ENCODE measurements around the gene SYNPR. TPM values are rescaled to one million over a fixed set of nuclear protein-coding genes. Genes with fewer than 3 reads are reported as not detected.

SYNPR gene
- total RNA-seq, 1 experiment from 2014 or later: 0.17 TPM

DNA sequence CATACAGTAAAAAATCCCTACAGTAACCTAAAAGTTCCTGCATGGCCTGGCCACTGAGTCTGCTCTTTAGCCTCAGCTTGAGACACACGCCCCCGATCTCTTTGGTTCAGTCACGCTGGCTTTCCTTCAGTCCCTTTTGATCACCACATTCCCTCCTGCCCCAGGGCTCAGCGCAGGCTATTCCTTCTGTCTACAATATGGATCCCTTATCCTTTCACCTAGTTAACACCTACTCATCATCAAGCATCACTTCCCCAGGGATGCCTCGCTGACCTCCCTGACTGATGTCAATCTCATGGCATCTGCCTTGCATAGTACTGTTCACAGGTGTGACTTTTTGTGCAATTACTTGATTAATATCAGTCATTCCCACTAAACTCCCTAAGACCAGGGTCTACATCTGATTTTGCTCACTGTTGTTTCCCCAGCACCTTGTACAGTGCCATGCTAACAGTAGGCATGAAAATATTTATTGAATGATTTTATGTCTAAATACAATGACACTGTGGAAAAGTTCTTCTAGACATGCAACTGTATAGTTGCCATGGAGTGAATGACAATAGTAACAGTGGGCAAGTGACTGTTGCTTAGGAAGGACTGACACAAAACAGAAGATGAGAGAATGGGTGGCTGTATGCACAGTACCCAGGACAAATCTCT, 374.1 kb downstream of the SYNPR start, which contains the start of gene SNTN:
Gene SNTN (plus strand): TSS at position 610 of the 660 bp plus-strand sequence. CDS start 13 bp downstream, at position 623.
- Histone ChIP-seq H3T11ph (ENCODE audit: low read length) (no peak within 1 kb of the TSS), H2BK5ac (ENCODE audit: insufficient read length, low read length) (no peak within 1 kb of the TSS), H4K91ac (ENCODE audit: insufficient read length, low read depth, low read length) (no peak within 1 kb of the TSS), H2BK20ac (ENCODE audit: low read depth, low read length, poor library complexity, severe bottlenecking) (no peak within 1 kb of the TSS), H4K8ac (replicated peaks; ENCODE audit: insufficient read length, low read depth, low read length) (no peak within 1 kb of the TSS), H3K79me1 (ENCODE audit: insufficient read depth, low read depth, low read length, poor library complexity, severe bottlenecking) (no peaks in the 10 kb centered on the region), H2AK5ac (ENCODE audit: insufficient read length, low read length) (no peak within 1 kb of the TSS), H3K27me3 (ENCODE audit: insufficient read depth, low read length) (no peaks in the 10 kb centered on the region), H2AFZ (ENCODE audit: low read length) (no peak within 1 kb of the TSS), H3K27ac (ENCODE audit: insufficient read length, low read depth, low read length) (no peak within 1 kb of the TSS), H3K23me2 (ENCODE audit: insufficient read length, low read depth, low read length, poor library complexity, severe bottlenecking) (no peaks in the 10 kb centered on the region), H4K20me1 (ENCODE audit: control insufficient read depth, insufficient read depth, insufficient read length) (no peaks in the 10 kb centered on the region), H2BK15ac (ENCODE audit: low read depth, low read length) (no peak within 1 kb of the TSS), H3K4ac (ENCODE audit: low read depth, low read length) (no peak within 1 kb of the TSS), H3K4me2 (ENCODE audit: insufficient read depth, insufficient read length, low read length) (no peak within 1 kb of the TSS), H3K56ac (ENCODE audit: insufficient read length, low read depth, low read length) (no peak within 1 kb of the TSS), H2BK12ac (ENCODE audit: insufficient read length, low read depth, low read length) (no peak within 1 kb of the TSS), H2BK120ac (ENCODE audit: low read depth, low read length, poor library complexity, severe bottlenecking) (no peak within 1 kb of the TSS), H3K23ac (ENCODE audit: insufficient read length, low read depth, low read length) (no peak within 1 kb of the TSS), H3K14ac (ENCODE audit: insufficient read depth, low read length) (no peak within 1 kb of the TSS), H3K4me1 (ENCODE audit: insufficient read depth, low read length) (no peaks in the 10 kb centered on the region), H3K79me2 (ENCODE audit: insufficient read depth, low read length) (no peaks in the 10 kb centered on the region), H3K18ac (ENCODE audit: insufficient read length, low read depth, low read length) (no peak within 1 kb of the TSS), H4K5ac (ENCODE audit: insufficient read length, low read depth, low read length) (no peak within 1 kb of the TSS), H3K9me3 (ENCODE audit: control insufficient read depth, low read depth, low read length) (no peaks in the 10 kb centered on the region), H3K9ac (ENCODE audit: extremely low read depth, insufficient read length, low read length) (no peak within 1 kb of the TSS)
- H3K27me3 Mint-ChIP-seq (ENCODE audit: low read depth): peaks cover 5% of the 10 kb centered on the region; the same call in 1 of the 2 replicates
- peaks cover 0 to 9% (median 5%) of the 10 kb centered on the region in 3 experiments; a peak in 2 of 7 replicates for H3K36me3 Mint-ChIP-seq (ENCODE audit: insufficient read depth in 1 of 3, low read depth in 3 of 3)
- DNase-seq: no peak
- H3K4me3 Mint-ChIP-seq: no peak within 1 kb of the TSS
- WGBS (ENCODE audit: extremely low coverage, insufficient read length, low lambda C conversion rate): no CpG with 5 or more reads among the region's 5 CpGs
- H3K27ac Mint-ChIP-seq: no peak within 1 kb of the TSS
- 0 out of 4 replicates have a peak, but pooled peaks cover 0 to 2% of the 10 kb centered on the region in 2 experiments for H3K4me1 Mint-ChIP-seq
- peaks cover 10% of the 10 kb centered on the region in 2 experiments; a peak in 3 of 5 replicates for H3K9me3 Mint-ChIP-seq
- TF ChIP-seq, protein P1, sequence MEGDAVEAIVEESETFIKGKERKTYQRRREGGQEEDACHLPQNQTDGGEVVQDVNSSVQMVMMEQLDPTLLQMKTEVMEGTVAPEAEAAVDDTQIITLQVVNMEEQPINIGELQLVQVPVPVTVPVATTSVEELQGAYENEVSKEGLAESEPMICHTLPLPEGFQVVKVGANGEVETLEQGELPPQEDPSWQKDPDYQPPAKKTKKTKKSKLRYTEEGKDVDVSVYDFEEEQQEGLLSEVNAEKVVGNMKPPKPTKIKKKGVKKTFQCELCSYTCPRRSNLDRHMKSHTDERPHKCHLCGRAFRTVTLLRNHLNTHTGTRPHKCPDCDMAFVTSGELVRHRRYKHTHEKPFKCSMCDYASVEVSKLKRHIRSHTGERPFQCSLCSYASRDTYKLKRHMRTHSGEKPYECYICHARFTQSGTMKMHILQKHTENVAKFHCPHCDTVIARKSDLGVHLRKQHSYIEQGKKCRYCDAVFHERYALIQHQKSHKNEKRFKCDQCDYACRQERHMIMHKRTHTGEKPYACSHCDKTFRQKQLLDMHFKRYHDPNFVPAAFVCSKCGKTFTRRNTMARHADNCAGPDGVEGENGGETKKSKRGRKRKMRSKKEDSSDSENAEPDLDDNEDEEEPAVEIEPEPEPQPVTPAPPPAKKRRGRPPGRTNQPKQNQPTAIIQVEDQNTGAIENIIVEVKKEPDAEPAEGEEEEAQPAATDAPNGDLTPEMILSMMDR (conservative IDR thresholded peaks at IDR 0.05): no peak

All from H9 (cell line).